Measurements from ENCODE around the gene ATP6V0E2.
"Not testable (repeated sequence)": the region's sequence is repeated elsewhere in the genome, so short reads cannot be mapped to it uniquely, and the experiment has no call there.

Gene ATP6V0E2

DNA sequence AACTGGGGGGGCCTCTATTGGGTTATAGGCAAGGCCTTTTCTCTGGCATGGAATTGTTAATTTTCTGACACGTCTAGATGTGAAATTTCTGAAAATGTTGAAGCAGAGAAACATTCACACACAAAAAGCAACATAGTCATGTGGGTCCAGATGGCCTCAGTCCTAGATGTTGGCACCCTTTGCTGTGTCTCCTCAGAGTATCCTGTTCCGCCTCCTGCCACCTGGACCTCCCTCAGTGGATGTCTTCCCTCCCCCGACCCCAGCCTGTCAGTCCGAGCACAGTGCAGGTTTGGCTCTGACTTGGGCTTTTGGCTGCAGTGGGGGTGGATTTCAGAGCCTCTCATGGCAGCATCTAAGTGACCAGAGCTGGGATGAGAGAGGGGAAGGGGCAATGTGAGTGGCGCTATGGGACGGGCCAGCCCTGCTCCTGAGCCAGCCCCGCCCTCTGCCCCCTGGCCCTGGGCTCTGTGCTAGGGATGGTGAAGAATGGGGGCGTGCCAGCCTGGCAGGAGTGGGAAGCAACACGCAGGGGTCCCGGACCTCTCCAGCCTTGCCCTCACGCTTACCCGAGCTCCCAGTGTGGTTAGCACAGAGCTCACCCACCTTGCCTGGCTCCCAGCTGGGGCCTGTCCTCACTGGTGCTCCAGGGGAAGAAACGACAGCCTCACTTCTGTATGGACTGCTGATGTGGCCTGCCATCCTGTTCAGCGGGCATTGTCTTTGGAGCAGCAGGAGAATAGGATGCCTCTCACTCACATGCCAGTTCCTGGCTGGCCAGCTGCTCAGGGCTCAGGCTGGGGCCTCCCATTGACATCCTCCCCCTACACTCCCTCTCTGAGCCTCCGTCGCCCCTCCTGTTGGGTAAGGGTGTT lies 6.2 kb downstream of the ATP6V0E2 start:
- no peak for DNase-seq (ENCODE audit: low read depth)

DNA sequence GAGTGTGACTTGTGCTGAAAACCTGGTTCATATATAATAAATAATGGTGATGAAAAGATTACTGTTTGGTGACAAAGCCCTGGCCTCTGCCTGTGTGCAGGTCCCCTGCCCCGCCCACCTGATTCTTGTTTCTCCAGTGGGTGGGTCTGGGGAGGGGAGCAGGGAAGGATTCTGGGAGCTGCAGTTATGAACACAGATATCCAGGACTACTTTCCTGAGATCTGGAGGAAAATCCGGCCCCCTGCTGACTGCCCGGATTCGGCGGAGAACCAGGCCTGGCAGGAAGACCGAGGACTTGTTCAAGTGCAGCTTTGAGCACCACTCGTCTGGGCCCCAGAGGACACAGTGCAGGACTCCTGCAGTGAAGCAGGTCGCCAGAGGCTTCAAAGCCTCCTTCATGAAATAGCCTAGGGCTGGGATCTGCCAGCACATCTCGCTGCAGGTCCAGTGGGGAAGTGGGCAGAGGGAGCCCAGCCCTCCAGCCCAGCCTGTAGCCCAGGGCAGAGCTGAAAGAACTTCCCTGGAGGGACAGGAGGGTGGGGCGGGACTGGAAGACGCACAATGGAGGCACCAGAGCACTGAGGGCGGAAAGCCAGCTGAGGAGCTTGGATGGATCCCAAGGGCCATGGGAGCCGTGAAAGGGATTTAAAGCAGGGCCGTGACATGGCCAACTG lies 7.0 kb downstream of the ATP6V0E2 start:
- DNase-seq (ENCODE audit: low read depth) = no peak

- DNase-seq (ENCODE audit: low read depth) = no peak
Observed at GRCh38 chr7:149881328-149882247, 7.8 kb downstream of the ATP6V0E2 start.

- DNase-seq (ENCODE audit: low read depth) = no peak
Observed at GRCh38 chr7:149882248-149883047, 8.7 kb downstream of the ATP6V0E2 start.

DNA sequence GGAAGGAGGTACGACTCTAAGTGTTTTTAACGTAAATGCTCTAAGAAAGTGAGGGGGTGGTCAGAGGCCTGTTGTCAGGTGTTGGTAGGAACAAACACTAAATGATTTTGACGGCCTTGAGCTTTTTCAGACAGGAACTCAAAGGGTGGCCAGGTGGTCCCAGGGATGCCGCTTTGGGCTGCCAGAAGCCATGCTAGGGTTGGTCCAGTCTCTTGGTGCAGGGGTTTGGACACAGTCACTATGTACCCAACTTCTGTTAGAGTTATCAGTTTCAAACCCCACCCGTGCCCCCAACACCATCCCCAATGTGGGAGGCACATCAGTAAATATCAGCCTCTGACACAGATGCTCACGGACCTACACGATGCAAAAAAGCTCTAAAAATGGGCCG lies 9.3 kb downstream of the ATP6V0E2 start:
- no peak for DNase-seq (ENCODE audit: low read depth)

- DNase-seq (ENCODE audit: low read depth) = no peak
Observed at GRCh38 chr7:149883452-149883861, 9.7 kb downstream of the ATP6V0E2 start.

DNA sequence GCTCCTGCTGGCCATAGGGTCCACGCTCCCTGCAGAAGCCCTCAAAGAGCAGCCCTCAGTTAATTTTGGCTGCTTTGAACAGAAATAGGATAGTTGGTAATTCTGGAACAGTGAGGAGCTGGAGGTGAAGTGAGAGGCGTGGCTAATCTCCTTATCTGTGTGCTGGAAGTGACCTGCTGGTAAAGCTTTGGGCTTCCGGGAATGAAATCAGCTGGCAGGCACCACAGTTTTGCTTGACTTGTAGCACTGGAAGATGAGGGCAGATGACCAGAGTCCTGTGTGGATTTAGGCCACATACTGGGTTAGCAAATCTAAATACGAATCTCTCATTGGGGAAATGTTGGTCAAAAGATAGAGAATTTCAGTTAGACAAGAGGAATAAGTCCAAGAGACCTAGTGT lies 10.2 kb downstream of the ATP6V0E2 start:
- DNase-seq (ENCODE audit: low read depth) = no peak

DNA sequence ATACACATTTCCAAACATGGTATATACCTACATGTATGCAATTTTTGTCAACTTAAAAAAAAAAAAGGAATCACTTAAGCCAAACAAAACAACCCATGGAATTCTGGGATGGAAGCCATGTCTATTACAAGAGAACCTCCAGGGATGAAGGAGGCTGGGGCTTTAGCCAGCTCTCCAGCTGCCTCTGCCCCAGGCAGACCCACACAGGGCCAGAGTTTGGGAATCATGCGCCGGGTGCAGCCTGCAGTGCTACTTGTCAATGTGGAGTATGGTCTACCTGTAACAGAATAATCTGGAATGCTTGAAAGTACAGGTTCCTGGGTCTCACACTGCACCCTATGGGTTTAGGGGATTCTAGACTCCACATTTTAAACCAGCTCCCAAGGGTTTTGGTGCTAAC lies 10.8 kb downstream of the ATP6V0E2 start:
- DNase-seq (ENCODE audit: low read depth) = no peak

DNA sequence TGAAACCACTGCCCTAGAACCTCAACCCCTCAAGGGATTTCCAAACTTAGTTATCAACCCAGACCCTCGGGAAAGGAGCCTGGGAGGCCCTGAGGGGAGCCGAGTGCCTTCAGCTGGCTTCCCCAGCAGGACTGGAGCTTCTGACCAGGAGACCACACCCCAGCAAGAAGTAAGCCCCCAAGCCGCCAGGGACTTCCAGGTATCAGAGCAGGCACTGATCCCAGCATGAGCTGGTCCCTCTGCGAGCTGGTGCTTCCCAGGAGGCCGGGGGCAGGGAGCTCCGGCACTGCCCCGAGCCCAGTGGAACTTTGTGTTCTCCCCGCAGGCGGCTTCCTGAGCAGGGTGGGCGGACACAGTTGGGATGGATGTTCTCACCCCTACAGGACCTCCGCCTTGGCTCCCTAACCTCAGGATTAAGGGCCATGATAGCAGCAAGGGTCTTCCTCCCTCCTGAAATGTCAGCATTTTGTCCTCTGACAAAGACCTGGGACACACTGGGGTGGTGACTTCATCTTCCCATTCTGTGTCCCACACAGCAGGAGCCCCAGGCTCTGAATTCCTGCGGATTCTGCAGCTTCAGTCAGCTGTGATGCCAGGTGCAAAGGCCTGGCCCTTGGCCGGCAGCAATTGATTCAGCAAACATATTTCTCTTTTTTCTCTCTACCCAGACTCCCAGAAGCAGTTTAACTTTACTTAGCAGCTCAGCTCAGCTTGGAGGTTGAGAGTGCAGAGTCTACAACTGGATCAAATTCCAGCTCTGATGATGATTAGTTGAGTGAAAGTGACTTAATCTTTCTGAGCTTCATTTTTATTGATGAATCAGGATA lies 11.6 kb downstream of the ATP6V0E2 start:
- DNase-seq (ENCODE audit: low read depth) = no peak

GRCh38 chr7:149886018-149886415 lies 12.2 kb downstream of the ATP6V0E2 start:
- no peak for DNase-seq (ENCODE audit: low read depth)

DNA sequence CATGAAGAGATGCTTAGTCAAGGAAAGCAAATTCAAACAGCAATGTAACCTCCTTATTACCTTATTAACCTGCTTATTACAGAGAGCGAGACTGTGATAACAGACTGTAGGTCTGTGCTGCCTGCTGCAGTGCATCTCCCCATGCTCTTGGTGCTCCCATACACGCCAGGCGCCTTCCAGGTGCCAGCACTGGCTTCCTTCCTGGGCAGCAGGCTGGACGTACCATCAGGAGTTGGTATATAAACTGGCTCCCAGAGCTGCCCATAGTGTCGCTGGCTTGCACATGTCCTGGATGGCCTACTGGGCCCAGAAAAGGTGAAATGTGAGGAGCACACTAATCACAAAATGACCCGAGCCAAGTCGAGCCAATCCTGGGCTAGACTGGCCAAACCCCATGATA lies 13.5 kb downstream of the ATP6V0E2 start:
- DNase-seq (ENCODE audit: low read depth) = no peak

DNA sequence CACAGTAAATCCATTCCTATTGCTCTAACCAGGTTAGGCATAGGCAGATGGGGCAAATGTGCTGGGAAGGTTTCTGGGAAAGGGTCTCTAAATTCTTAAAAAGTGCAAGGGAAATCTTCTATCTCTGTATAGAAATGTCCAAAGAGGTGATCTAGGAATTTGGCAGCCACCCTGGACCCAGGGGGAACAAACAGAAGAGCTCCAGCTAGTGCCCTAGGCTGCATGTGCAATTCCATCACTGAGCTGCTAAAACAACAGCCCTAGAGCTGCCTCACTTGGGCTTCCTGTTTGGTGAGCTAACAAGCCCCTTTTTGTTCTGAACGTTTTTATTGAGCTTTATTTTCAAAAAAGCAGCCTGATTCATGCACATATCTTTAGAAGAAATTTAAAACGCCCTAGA lies 16.9 kb downstream of the ATP6V0E2 start:
- not testable (repeated sequence) for DNase-seq (ENCODE audit: low read depth)

GRCh38 chr7:149894957-149895356 lies 21.2 kb downstream of the ATP6V0E2 start:
- not testable (repeated sequence) for DNase-seq (ENCODE audit: low read depth)

DNA sequence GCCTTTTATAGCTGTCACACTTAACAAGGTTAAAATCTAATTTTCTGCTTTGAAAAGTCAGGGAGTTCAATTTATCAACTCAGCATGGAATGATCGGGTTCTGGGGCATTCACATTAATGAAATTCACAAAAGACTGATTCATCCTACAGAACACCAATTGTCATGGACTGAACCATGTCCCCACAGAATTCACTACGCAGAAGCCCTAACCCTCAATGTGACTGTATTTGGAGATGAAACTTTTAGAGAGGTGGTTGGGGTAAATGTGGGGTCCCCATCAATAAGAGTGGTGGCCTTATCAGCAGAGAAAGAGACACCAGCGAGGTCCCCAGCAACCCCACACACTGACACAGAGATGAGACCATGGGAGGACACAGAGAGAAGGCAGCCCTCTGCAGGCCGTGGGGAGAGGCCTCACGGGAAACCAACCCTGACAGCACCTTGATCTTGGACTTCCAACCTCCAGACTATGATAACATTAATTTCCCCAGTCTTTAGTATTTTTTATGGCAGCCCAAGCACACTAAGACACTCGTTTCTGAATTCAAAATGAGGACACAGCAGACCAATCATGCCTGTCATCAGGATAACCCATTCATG lies 34.1 kb downstream of the ATP6V0E2 start:
- not testable (repeated sequence) for DNase-seq (ENCODE audit: low read depth)

DNA sequence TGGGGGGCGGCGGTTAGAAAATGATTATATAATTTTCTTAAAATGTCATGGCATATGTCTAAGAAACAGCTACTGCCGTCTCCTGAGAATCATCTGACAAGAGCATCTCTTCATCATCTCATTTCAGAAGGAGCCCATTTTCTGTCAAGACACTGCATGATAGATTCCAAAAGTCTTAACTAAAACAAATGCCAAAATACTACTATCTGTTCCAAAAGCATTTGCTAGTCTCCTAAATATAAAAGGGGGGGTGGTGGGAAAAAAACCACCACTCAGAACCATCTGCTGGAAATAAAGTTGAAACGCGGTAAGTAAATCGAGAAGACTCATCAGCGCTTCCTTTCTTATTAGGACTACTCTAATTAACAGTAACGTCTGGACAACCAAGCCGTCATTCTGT lies 36.5 kb downstream of the ATP6V0E2 start:
- not testable (repeated sequence) for DNase-seq (ENCODE audit: low read depth)

DNA sequence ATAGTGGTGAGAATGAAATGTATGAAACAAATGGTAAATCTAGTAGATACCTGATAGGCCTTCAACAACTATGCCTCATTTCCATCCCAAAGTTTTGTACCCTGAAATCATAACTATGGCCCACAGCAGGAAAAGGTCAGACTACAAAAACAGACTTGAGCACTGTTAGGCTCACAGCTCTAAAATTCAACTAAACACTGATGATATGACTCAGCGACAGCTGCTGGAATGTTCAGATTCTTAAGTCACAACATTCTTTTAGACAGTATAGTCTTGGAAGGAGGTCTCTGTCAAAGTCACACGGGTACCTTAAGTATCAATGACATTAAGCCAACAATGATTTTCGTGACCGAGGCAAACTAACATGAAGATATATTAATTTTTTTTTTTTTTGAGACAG lies 38.4 kb downstream of the ATP6V0E2 start:
- DNase-seq (ENCODE audit: low read depth) = not testable (repeated sequence)

GRCh38 chr7:149926414-149926813 lies 52.6 kb downstream of the ATP6V0E2 start:
- DNase-seq (ENCODE audit: low read depth) = not testable (repeated sequence)
